GM21619 (cell line): Measurements from ENCODE around the gene IL10.

Experiments used
- ATAC-seq: cut with Tn5 transposase; IDR thresholded peaks from one replicate; pipeline ENCODE4 v1.9.1; 2021; ENCODE audit not compliant: unreplicated experiment

IL10 gene

DNA sequence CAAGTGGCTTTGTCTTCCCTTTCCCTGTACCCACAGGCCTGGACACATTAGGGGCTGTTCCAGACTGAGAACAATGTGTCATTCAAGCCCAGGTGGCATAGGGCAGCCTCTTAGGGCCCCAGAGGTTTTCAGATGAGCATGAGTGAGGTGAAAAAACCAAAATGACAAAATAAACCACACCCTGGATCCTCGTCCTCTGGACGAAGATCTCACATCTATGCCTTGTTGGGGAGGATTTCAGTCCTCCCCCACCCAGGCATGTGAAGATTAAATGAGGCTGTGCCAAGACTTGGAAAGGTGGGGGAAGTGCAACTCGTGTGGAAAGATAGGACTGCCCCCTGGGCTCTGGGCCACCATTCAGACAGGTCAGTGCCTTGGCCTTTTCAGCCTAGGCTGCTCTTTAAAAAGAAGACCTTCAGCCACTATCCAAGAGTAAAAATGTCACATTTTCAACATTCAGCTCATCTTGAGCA, 34.5 kb downstream of the IL10 start:
- ATAC-seq = no peak

DNA sequence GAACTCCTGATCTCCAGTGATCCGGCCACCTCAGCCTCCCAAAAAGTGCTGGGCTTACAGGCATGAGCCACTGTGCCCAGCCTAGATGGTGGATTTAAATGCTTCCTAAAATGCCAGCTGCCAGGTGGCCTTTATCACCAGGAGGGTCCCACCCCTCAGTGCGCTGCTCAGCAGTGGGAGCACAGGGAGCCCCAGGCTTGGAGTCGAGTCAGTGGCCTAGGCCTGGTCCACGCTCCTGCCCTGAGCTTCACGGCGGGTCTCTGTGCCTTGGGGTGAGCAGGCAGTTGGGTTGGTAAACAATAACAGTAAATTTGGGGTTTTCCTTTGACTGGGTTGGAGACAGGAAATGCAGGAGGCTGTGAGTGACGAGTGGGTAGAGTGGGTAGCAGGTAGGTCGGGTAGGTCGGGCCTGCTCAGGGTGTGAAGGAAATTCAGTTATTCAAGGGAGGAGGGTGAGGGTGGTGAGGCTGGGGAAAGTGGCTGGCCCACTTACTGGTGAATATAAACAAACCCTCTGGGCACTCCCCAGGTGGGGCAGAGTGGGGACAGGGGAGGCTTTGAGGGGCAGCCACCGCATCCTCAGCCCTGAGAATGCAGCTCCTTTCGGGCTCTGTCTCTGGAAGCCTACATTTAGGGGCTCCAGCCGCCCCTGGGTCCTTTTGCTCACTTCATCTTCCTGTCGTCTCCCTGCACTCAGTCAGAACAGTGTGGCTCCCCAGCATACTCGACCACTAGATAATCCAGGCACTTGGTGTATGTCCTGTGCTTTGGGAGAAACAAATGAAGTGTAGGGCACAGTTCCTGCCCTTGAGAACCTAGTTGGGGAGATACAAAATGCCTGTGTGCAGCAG, 35.2 kb downstream of the IL10 start:
- ATAC-seq = no peak

DNA sequence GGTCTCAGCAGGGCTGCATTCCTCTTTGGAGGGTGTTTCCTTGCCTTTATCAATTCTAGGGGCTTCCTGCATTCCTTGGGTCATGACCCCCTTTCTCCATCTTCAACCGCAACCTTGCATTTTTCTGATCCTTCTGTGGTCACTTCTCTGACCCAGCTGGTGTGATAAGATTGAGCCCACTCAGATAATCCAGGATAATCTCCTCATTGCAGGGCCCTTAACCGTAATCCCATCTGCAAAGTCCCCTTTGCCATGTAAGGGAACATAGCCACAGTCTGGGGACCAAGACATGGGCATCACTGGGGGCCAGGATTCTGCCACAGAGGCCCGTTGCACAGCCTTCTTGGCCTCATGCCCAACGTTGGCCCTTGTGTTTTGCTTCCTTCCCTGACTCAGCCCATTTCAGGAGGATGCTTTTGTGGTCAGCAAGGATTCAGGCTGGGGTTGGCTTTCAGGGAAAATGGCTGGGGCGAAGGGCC, 36.7 kb downstream of the IL10 start:
- no peak for ATAC-seq

DNA sequence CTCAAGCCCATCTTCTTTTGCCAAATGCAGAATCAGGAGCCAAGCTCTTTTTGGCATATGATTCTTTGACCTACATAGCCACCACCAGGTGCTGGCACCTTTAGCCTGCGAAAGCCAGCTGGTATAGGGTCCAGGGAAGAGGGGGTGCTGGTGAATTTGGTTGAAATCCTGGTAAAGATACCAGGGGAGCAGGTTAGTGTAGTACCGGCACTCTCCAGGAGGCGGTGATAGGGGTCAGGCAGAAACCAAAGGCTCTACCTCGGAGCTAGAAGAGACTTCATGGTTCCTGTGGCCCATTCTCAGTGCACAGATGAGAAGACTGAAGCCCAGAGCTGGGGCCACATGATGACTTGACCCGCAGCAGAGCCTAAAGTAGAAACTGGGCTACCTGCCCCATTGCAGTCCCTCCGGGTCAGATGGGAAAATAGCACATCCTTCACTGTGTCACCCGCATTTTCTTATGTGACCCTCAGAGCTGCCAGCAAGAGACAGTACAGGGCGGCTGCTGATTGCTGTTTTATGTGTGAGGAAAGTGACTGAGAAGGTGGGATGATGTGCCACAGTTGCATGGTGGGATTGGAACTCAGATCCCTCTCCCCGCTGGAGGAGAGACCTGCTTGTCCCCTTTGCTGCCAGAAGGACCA, 37.7 kb downstream of the IL10 start:
- no peak for ATAC-seq

DNA sequence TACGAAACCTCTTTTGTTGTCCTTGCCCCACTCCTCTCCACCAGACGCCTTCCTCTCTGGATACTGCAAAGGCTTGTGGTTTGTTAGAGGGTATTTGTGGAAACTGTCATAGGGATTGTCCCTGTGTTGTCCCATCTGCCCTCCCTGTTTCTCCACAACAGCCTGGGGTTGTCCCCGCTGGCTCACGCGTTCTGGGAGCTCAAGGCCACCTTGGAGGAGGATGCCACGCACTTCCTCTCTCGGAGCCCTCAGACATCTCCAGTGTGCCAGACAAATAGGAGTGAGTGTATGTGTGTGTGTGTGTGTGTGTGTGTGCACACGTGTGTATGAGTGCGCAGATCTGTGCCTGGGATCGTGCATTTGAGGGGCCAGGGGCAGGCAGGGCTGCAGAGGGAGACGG, 39.3 kb downstream of the IL10 start:
- no peak for ATAC-seq

DNA sequence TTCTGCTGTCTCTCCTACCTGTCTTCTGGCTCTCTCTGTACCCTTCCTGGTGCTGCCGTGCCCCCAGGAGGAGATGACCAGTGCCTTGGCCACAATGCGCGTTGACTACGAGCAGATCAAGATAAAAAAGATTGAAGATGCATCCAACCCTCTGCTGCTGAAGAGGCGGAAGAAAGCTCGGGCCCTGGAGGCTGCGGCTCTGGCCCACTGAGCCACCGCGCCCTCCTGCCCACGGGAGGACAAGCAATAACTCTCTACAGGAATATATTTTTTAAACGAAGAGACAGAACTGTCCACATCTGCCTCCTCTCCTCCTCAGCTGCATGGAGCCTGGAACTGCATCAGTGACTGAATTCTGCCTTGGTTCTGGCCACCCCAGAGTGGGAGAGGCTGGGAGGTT, 39.8 kb downstream of the IL10 start:
- no peak for ATAC-seq

DNA sequence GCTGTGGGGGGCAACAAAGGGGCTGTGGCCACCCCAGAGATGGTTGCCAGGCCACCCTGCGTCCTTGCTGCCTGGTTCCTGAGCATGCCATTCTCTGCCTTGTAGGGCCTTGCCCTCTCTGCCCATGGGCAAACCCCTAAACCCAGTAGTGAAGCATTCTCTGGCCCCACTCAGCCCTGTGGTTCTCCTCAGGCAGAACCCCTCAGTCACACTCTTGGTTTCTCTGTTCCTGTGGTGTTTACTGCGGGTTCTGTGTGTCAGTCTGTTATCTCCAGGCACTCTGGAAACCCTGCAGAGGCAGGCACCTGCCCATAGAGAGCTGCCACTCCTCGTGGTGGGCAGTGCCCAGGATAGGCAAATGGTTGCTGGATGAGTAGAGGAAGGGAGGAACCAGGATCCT, 42.8 kb downstream of the IL10 start:
- no peak for ATAC-seq

DNA sequence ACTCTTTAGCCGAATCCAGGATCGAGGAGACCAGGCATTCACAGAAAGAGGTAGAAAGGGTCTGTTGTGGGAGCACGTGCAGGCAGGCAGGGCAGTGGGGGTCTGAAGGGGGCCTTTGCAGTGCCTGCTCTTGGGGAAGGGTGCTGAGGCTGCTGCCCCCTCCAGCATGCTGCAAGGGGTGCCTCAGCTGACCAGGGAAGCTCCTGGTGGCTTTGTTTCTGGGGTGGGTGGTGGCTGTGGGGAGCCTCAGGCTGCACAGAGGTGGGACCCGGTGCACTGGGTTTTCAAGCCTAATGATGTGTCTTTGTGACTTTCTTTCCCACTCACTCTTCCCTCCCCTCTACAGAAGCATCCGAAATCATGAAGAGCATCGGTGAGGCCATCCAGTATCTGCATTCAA, 43.2 kb downstream of the IL10 start:
- ATAC-seq = no peak

DNA sequence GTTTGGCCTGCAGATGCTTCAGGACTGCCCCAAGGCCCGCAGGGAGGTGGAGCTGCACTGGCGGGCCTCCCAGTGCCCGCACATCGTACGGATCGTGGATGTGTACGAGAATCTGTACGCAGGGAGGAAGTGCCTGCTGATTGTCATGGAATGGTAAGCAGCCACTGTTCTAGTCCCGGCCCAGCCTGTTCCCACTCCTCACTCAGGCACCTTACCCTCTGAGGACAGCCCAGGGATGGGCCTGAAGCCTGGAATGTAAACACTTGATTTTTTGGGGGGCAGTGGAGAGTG, 43.7 kb downstream of the IL10 start:
- ATAC-seq = no peak

DNA sequence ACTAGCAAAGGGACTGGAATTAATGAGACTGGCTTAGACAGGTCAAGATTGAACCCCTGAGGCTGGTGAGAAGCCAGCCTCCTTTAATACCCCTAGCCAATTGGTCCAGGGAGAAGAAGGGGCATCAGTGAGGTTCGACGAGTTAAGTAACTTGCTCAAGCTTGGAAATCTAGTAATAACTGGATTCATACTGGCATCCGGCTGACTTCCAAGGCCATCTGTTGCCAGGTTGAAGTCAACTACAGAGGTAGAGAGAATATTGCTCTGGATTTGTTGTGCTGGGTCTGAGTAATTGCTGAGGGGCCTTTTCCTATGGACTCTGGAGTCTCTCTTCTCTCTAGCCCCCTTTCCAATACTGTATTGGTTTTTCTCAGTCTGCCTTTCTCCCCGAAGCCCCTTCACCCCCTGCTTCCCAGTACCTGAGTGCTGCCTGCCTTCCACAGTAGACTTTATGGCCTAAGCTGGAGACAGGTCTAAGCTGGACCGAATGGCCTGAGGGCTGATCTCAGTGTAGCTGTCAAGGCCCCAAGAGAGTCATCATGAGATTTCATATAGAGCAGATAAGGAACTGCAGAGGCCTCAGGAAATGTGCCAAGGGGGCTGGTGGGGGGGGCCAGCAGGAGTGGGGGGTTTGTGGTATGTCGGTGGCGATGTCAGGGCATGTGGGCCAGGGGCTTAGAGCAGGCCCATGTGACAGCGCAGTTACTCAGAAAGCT, 44.2 kb downstream of the IL10 start:
- ATAC-seq = no peak

DNA sequence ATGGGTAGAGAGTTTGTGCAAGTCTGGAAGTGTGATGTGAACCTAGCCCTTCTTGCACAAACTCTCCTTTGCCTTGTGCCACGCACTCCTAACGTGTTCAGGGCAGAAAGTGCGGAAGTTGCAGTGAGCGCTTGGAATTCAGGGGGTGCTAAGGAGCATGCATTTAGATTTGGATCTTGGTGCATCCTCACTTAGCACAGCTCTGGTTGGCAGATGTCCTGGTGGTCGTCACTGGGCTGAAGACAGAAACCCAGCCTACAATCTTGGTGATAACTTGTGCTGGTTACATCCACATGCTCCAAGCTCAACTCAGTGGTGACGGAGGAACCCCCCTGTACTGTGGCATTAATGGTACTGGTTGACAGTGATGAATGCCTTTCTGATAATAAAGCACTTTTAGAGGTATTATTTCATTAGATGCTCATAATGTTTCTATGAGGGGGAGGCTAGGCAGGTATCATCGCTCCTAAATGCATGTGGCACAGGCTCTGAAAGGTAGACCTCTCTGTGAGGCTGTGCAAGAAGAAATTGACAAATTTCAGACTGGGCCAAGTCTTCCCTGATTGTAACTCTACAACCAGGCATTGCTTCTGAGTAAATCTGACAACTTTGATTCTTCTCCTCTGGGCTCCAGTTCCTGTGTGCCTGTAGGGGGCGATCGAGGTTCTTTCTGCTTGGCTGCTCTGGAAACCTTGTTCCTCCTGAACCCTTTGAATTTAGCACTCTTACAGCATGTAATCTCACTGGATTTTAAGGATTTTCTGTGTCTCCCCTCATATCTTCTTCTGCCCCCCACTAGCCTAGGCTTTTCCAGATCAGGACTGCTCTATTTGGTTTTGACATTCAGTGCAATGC, 47.0 kb downstream of the IL10 start:
- no peak for ATAC-seq

DNA sequence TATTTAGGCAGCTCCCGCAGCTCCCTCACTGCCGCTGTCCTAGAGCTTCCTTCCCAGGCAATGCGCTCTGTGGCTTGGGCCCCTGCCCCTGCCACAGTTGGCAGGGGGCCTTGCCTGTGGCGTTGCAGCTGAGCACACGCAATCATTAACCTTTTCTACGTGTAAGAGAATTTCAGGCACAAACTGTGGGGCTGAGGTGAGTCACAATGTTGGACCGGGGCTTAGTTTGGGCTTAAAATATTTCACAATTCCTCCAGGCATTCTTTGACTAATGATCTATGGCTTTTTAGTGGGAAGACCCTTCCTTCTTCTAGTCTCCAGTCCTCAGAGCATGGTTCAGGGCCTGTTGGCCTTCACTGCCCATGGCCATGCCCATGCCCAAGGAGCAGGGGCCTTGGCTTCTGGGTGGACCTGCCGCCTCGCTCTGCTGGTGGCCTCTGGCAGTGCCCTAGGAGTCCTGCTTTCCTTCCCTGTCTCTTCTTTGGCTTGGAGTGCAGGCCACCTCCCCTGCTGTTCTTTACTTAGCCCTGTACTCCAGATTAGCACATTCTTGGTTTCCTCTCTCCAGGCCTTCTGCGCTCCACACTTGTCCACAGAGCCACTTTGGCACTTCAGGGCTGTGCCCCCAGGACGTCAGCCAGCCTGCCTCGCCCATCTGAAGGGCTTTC, 48.4 kb downstream of the IL10 start:
- no peak for ATAC-seq

DNA sequence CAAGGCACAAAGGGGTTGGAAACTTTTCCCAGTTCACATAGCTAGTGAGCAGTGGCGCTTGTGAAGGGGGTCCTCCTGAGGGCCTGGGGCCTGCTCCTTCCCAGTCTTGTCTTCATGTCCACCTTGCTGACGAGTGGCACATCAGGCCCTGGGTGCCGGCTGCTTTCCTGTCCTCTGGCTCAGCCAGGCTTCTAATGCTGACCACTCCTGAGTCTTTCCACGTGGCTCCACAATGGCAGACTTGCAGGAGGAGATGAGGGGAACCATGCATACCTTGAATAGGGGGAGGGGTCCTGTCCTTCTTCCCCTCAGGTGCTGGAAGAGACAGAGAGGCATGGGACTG, 48.9 kb downstream of the IL10 start:
- ATAC-seq = no peak

DNA sequence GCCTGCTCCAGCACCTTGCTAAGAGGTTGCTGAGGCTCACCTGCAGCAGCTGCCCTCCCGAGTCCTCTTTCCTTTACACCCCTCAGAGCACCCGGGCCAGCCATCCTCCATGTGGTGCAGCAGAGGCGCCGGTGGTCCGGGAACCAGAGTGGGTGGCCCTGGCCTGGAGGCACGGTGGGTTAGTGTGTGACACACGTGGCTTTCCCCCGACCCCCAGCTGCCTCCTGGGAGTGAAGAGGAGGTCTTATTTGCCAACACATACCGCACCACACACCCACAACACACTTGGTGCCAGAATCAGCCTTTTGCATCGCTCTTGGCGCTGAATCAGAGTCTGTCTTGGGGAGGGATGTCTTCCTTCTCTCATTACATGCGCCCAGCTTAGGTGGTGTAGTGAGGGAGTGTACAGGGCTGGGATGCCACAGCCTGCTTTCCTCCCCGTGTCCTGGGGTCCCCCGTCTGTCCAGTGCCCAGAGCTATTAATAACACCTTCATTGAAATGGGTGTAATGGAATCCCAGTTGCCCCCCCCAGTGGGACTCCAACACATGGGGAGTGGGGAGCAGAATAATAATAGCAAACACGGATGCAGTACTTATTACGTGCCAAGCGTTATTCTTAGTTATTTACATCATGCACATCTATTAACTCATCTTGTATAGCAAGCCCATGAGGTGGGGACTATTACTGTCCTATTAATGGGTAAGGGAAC, 49.4 kb downstream of the IL10 start:
- no peak for ATAC-seq

DNA sequence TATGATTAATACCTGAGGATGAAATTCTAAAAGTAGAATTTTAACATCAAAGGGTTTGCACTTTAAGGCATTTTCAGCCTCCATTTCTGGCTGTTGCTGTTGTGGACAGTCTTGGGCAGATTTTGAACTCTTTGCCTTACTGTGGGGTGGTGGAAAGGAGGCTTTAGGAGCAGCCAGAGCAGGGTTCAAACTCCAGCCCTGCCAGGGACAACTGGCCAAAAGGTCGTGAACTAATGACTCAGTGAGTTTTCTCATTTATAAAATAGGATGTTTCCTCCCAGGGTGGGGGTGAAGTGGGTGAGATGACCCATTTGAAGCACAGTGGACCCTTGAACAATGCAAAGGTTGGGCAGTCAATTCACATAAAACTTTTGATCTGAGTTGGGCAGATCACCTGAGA, 50.8 kb downstream of the IL10 start:
- no peak for ATAC-seq

DNA sequence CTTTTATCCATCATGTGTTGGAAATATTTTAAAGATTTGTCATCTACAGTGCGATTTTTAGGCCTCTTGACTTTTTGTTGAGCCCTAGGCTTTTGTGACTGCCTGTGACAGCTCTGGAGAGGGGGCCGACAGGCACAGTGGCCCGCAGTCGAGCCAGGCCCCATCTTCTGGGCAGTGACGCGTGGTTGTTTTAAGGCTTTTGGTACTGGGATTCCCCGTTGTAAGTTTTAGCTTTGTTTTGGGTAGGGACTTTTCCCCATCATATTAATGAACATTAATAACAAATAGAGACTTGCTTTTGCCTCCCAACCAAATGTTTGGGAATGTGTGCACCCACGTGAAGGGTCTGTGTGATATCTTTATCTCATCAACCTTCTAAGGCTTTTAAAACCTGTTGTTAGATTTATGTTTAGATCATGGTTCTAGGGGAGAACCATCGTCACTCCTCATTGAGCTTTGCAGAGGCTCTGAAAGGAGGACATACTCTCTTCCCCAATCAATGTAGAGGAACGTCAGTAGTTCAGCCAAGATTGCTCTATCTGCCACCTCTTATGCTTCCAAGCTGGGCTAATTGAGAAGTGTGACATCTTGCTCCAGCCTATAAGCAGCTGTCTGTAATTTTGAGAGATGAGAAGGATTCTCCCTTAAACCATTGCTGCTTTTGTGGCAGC, 53.0 kb downstream of the IL10 start:
- no peak for ATAC-seq

DNA sequence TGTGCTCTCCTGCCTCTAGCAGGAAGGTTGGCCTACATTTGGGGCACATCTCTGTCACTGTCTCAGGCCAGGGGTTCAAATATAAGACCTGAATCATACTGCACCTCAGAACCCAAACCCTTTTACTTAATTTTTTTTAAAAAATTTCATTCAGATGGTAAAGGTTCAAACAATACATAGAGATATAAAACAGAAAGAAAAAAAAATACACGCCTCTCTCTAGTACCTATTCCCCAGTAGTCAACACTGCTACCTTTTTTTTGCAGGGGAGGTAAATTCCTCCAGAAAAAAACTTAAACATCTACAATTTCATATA, 54.7 kb downstream of the IL10 start:
- ATAC-seq = no peak
